Tibial artery (tissue), 4 donors: ENCODE measurements around the gene NLGN3.

Experiments used
- DNase-seq, 2 donors: peaks; one replicate each; pipeline ENCODE4 v3.0.0-alpha.2; 2019
- H3K27ac ChIP-seq, 2 donors: fragments of 200-600 bp; sonication (generic) in 1 of 2; 1 replicate in 1 of 2; 2 replicates in 1 of 2; pipeline ENCODE4 v1.5.1; 2018 to 2019; ENCODE audit warnings: mild to moderate bottlenecking in 1 of 2
- H3K27me3 ChIP-seq, 2 donors: fragments of 200-600 bp; sonication (generic) in 1 of 2; one replicate each; pipeline versions ENCODE4 v1.5.1 to v1.6.0; 2016 to 2019
- H3K36me3 ChIP-seq, 3 donors: fragments of 200-600 bp; sonication (generic) in 2 of 3; one replicate each; pipeline ENCODE4 v1.5.1; 2016 to 2019; ENCODE audit warnings: mild to moderate bottlenecking in 2 of 3
- H3K4me1 ChIP-seq, 4 donors: fragments of 200-600 bp; sonication (generic) in 2 of 4; 1 replicate in 3 of 4; 2 replicates in 1 of 4; pipeline ENCODE4 v1.5.1; 2016 to 2019
- H3K4me3 ChIP-seq, 2 donors: fragments of 200-600 bp; sonication (generic) in 1 of 2; 1 replicate in 1 of 2; 2 replicates in 1 of 2; pipeline ENCODE4 v1.5.1; 2018 to 2019; ENCODE audit warnings: mild to moderate bottlenecking in 2 of 2
- H3K9me3 ChIP-seq, 3 donors: fragments of 200-600 bp; sonication (generic) in 1 of 3; one replicate each; pipeline ENCODE4 v1.5.1; 2016 to 2019
- intact Hi-C: fragments of 100-400 bp; cut with DNase I; formaldehyde crosslinking; loops from one replicate; pipeline ENCODE4 v1.15.0; 2023; ENCODE audit warnings: low total_unique reads
- TF ChIP-seq, protein P1 (sequence below), 2 experiments: fragments of 200-600 bp in 1 of 2; fragments of 450-650 bp in 1 of 2; IDR thresholded peaks; one replicate each; pipeline ENCODE4 v1.5.1; 2017 to 2019; ENCODE audit warnings: antibody characterized with exemption in 2 of 2, mild to moderate bottlenecking in 1 of 2, moderate library complexity in 1 of 2

The NLGN3 gene

DNA sequence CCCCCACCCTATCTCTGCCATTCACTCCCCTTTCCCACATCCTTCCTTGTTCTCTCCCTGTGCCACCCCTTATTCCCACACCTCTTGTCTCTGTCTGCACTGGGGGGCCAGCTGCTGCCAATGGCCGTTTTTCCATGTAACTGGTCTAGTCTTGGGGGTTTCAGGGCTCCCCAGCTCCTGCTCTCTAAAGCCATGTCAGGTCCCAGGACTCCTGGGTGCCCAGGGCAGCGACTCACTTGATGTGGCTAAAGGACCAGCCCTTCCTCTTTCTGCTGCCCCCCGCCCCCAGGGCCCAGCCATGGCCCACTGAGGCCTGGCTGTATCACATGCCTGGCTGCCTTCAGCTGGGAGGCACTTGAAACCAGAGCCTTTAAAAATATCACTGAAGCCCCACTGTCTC lies 10.0 kb downstream of the NLGN3 start:
- TF ChIP-seq, protein P1, sequence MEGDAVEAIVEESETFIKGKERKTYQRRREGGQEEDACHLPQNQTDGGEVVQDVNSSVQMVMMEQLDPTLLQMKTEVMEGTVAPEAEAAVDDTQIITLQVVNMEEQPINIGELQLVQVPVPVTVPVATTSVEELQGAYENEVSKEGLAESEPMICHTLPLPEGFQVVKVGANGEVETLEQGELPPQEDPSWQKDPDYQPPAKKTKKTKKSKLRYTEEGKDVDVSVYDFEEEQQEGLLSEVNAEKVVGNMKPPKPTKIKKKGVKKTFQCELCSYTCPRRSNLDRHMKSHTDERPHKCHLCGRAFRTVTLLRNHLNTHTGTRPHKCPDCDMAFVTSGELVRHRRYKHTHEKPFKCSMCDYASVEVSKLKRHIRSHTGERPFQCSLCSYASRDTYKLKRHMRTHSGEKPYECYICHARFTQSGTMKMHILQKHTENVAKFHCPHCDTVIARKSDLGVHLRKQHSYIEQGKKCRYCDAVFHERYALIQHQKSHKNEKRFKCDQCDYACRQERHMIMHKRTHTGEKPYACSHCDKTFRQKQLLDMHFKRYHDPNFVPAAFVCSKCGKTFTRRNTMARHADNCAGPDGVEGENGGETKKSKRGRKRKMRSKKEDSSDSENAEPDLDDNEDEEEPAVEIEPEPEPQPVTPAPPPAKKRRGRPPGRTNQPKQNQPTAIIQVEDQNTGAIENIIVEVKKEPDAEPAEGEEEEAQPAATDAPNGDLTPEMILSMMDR (IDR thresholded peaks at IDR 0.05), result no peak
- Histone ChIP-seq H3K27ac (no peak overlapping the region), H3K36me3 (no peaks in the 10 kb centered on the region), H3K9me3 (no peaks in the 10 kb centered on the region), H3K4me1 (no peaks in the 10 kb centered on the region), H3K4me3 (no peak overlapping the region), H3K27me3 (no peaks in the 10 kb centered on the region)
- DNase-seq, result no peak
- intact Hi-C loops, result no loop called here

DNA sequence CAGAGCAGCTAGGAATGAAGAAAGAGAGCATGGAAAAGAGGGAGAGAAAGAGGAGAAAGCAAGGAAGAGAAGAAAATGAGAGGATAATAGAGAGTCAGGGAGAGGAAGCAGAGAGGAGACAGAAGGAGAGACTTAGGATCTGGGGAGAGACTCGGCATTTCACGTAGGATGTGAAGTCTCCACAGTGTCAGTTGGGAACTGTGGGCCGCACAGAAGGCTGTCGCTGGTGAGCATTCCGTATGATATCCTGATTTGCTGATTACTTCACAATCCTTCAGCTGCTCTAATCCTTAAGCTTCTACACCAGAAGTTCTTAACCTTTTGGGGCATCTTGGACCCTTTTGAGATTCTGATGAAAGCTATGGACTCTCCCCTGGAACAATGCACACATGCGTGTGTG lies 14.0 kb downstream of the NLGN3 start:
- DNase-seq, result no peak
- TF ChIP-seq, protein P1 (IDR thresholded peaks at IDR 0.05), result no peak
- intact Hi-C loops, result no loop called here
- H3K27ac ChIP-seq, result no peak overlapping the region
- no peaks in the 10 kb centered on the region for H3K9me3 ChIP-seq
- H3K27me3 ChIP-seq, result no peaks in the 10 kb centered on the region
- no peak overlapping the region for H3K4me3 ChIP-seq
- H3K4me1 ChIP-seq, result no peaks in the 10 kb centered on the region
- no peaks in the 10 kb centered on the region for H3K36me3 ChIP-seq

DNA sequence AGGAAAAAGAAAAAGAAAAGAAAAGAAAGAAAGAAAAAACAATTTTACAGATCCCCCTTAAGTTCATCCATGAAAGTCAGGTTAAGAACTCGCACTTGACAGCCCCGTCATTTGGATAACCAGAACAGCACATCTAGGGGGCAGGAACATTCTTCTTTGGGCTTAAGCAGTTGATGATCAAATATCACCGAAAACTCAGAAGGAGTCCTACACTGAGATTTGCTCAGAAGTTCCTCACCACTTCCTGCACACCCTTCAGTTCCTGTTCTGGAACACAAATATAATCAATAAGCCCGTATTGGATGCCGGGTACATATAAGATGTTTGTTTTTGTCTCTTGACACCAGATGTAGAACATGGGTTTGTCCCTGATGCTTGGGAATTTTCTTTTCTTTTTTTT lies 14.7 kb downstream of the NLGN3 start:
- intact Hi-C loops, result no loop called here
- Histone ChIP-seq H3K27ac (no peak overlapping the region), H3K27me3 (no peaks in the 10 kb centered on the region), H3K9me3 (no peaks in the 10 kb centered on the region), H3K4me3 (no peak overlapping the region), H3K4me1 (no peaks in the 10 kb centered on the region), H3K36me3 (no peaks in the 10 kb centered on the region)
- TF ChIP-seq, protein P1 (IDR thresholded peaks at IDR 0.05), result no peak
- DNase-seq, result no peak

DNA sequence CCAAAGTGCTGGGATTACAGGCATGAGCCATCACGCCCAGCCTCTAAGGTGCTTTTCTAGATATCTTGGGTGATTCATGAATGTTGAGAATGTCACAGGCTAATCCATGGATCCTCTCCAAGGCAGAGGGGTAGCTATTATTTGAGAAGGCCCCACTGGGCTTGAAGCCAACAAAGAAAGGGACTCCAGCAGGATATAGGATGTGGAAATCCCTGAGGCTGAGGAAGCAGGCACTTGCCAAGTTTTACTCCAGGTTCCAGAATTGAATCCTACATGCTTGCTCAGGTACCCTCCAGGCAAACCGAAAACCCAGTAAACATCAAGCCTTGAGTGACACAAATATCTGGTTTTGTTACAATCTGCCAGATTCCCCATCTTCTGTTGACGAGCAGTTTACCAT lies 15.8 kb downstream of the NLGN3 start:
- TF ChIP-seq, protein P1 (IDR thresholded peaks at IDR 0.05), result no peak
- Histone ChIP-seq H3K9me3 (no peaks in the 10 kb centered on the region), H3K27me3 (no peaks in the 10 kb centered on the region), H3K4me3 (no peak overlapping the region), H3K4me1 (no peaks in the 10 kb centered on the region), H3K27ac (no peak overlapping the region), H3K36me3 (no peaks in the 10 kb centered on the region)
- no peak for DNase-seq
- intact Hi-C loops, result no loop called here

DNA sequence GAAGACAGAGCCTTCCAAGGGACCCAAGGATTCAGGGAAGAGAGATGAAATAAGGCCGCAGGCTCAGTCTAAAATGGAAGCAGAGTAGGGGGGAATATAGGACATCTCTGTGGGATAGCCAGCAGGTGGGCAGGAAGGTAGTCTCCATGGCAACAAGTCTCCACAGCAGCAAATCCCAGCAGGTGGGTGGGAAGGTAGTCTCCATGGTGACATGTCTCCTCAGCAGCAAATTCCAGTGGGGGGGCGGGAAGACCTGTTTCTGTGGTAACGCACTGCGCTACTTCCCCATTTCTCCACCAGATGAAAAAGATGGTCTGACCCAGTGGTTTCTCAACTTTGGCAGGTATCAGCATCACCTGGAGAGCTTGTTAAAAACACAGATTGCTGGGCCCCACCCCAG lies 18.3 kb downstream of the NLGN3 start:
- Histone ChIP-seq H3K27ac (no peak overlapping the region), H3K27me3 (no peaks in the 10 kb centered on the region), H3K36me3 (no peaks in the 10 kb centered on the region), H3K4me1 (no peaks in the 10 kb centered on the region), H3K9me3 (no peaks in the 10 kb centered on the region), H3K4me3 (no peak overlapping the region)
- intact Hi-C loops, result no loop called here
- TF ChIP-seq, protein P1 (IDR thresholded peaks at IDR 0.05), result no peak
- no peak for DNase-seq

DNA sequence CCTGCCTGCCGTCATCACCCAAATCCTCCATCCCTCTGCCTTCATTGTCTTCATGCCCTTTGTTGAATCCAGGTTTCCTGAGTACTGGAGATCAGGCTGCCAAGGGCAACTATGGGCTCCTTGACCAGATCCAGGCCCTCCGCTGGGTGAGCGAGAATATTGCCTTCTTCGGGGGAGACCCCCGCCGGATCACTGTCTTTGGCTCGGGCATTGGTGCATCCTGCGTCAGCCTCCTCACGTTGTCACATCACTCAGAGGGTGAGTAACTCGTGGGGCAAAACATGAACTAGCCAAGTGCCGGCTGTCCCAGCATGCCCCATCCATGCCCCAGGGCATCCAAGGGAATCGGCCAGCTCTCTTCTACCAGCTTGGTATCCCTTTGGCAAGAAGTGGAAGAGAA lies 19.4 kb downstream of the NLGN3 start:
- Histone ChIP-seq H3K9me3 (no peaks in the 10 kb centered on the region), H3K27me3 (no peaks in the 10 kb centered on the region), H3K36me3 (no peaks in the 10 kb centered on the region), H3K27ac (no peak overlapping the region), H3K4me3 (no peak overlapping the region), H3K4me1 (no peaks in the 10 kb centered on the region)
- intact Hi-C loops, result no loop called here
- TF ChIP-seq, protein P1 (IDR thresholded peaks at IDR 0.05), result no peak
- no peak for DNase-seq
